H9 (cell line): ENCODE measurements around the gene ERICH4. TPM values are rescaled to one million over a fixed set of nuclear protein-coding genes. Genes with fewer than 3 reads are reported as not detected.

ENCODE experiments used
- DNase-seq: peaks from one replicate; pipeline ENCODE4 v3.0.0-alpha.2; 2017
- H2AFZ ChIP-seq: one replicate; pipeline ENCODE4 v1.6.1; 2013; ENCODE audit warnings: mild to moderate bottlenecking, low read length, control low read depth, moderate library complexity
- H2AK5ac ChIP-seq: 2 replicates; pipeline ENCODE4 v1.6.1; 2013; ENCODE audit warnings: low read length, control low read depth, mixed read lengths; ENCODE audit not compliant: insufficient read length
- H2BK120ac ChIP-seq: one replicate; pipeline ENCODE4 v1.6.1; 2013; ENCODE audit warnings: low read depth, mild to moderate bottlenecking, low read length, control low read depth, inconsistent platforms; ENCODE audit not compliant: poor library complexity, severe bottlenecking
- H2BK12ac ChIP-seq: 2 replicates; pipeline ENCODE4 v1.6.1; 2013; ENCODE audit warnings: low read length, control low read depth, mixed read lengths, low read depth; ENCODE audit not compliant: insufficient read length
- H2BK15ac ChIP-seq: 2 replicates; pipeline ENCODE4 v1.6.1; 2013; ENCODE audit warnings: low read depth, low read length, control low read depth
- H2BK20ac ChIP-seq: one replicate; pipeline ENCODE4 v1.6.1; 2013; ENCODE audit warnings: low read depth, mild to moderate bottlenecking, low read length, control low read depth, inconsistent platforms; ENCODE audit not compliant: poor library complexity, severe bottlenecking
- H2BK5ac ChIP-seq: 2 replicates; pipeline ENCODE4 v1.6.1; 2013; ENCODE audit warnings: low read length, control low read depth, mixed read lengths; ENCODE audit not compliant: insufficient read length
- H3K14ac ChIP-seq: 2 replicates; pipeline ENCODE4 v1.6.1; 2013; ENCODE audit warnings: low read length, control low read depth; ENCODE audit not compliant: insufficient read depth
- H3K18ac ChIP-seq: 2 replicates; pipeline ENCODE4 v1.6.1; 2013; ENCODE audit warnings: low read depth, mild to moderate bottlenecking, mixed read lengths, low read length, control low read depth; ENCODE audit not compliant: insufficient read length
- H3K23ac ChIP-seq: 2 replicates; pipeline ENCODE4 v1.6.1; 2013; ENCODE audit warnings: low read length, control low read depth, mixed read lengths, low read depth; ENCODE audit not compliant: insufficient read length
- H3K23me2 ChIP-seq: 2 replicates; pipeline ENCODE4 v1.6.1; 2013; ENCODE audit warnings: low read depth, mild to moderate bottlenecking, mixed read lengths, low read length, control low read depth; ENCODE audit not compliant: insufficient read length, poor library complexity, severe bottlenecking
- H3K27ac ChIP-seq: 2 replicates; pipeline ENCODE4 v1.5.1; 2013; ENCODE audit warnings: low read length, control low read depth, mixed read lengths, low read depth; ENCODE audit not compliant: insufficient read length
- H3K27me3 ChIP-seq: 2 replicates; pipeline ENCODE4 v1.6.1; 2013; ENCODE audit warnings: low read length, control low read depth, inconsistent platforms; ENCODE audit not compliant: insufficient read depth
- H3K4ac ChIP-seq: 2 replicates; pipeline ENCODE4 v1.6.1; 2013; ENCODE audit warnings: low read depth, mild to moderate bottlenecking, control low read depth, inconsistent platforms, low read length, moderate library complexity
- H3K4me1 ChIP-seq: 2 replicates; pipeline ENCODE4 v1.6.1; 2013; ENCODE audit warnings: low read length, control low read depth, inconsistent platforms; ENCODE audit not compliant: insufficient read depth
- H3K4me2 ChIP-seq: 2 replicates; pipeline ENCODE4 v1.6.1; 2013; ENCODE audit warnings: low read length, control low read depth, mixed read lengths; ENCODE audit not compliant: insufficient read length, insufficient read depth
- H3K56ac ChIP-seq: 2 replicates; pipeline ENCODE4 v1.6.1; 2013; ENCODE audit warnings: low read depth, mild to moderate bottlenecking, mixed read lengths, low read length, control low read depth; ENCODE audit not compliant: insufficient read length
- H3K79me1 ChIP-seq: 2 replicates; pipeline ENCODE4 v1.6.1; 2013; ENCODE audit warnings: low read depth, mild to moderate bottlenecking, moderate library complexity, low read length, control low read depth, inconsistent platforms; ENCODE audit not compliant: insufficient read depth, poor library complexity, severe bottlenecking
- H3K79me2 ChIP-seq: 2 replicates; pipeline ENCODE4 v1.6.1; 2013; ENCODE audit warnings: low read length, control low read depth, inconsistent platforms; ENCODE audit not compliant: insufficient read depth
- H3K9ac ChIP-seq: 2 replicates; pipeline ENCODE4 v1.6.1; 2013; ENCODE audit warnings: low read length, control low read depth, mixed read lengths; ENCODE audit not compliant: insufficient read length; ENCODE audit errors: extremely low read depth
- H3K9me3 ChIP-seq: one replicate; pipeline ENCODE4 v1.6.1; 2013; ENCODE audit warnings: low read depth, low read length, inconsistent platforms; ENCODE audit not compliant: control insufficient read depth
- H3T11ph ChIP-seq: one replicate; pipeline ENCODE4 v1.6.1; 2013; ENCODE audit warnings: mild to moderate bottlenecking, low read length, control low read depth, inconsistent platforms
- H4K20me1 ChIP-seq: one replicate; pipeline ENCODE4 v1.6.1; 2013; ENCODE audit not compliant: control insufficient read depth, insufficient read length, insufficient read depth
- H4K5ac ChIP-seq: 2 replicates; pipeline ENCODE4 v1.6.1; 2013; ENCODE audit warnings: low read depth, mild to moderate bottlenecking, mixed read lengths, low read length, control low read depth; ENCODE audit not compliant: insufficient read length
- H4K8ac ChIP-seq: replicated peaks from 2 replicates; pipeline ENCODE4 v1.6.1; 2013; ENCODE audit warnings: low read length, control low read depth, mixed read lengths, low read depth; ENCODE audit not compliant: insufficient read length
- H4K91ac ChIP-seq: 2 replicates; pipeline ENCODE4 v1.6.1; 2013; ENCODE audit warnings: low read depth, mild to moderate bottlenecking, moderate library complexity, mixed read lengths, low read length, control low read depth; ENCODE audit not compliant: insufficient read length
- H3K27ac Mint-ChIP-seq, 3 experiments: 2 replicates in 2 of 3; 3 replicates in 1 of 3; pipeline ENCODE4 v1.8.0; 2020 to 2021; ENCODE audit warnings: mixed read lengths in 3 of 3, mild to moderate bottlenecking in 1 of 3, moderate library complexity in 1 of 3
- H3K27me3 Mint-ChIP-seq: 2 replicates; pipeline ENCODE4 v1.8.0; 2021; ENCODE audit warnings: low read depth, mild to moderate bottlenecking, moderate library complexity, mixed read lengths
- H3K36me3 Mint-ChIP-seq, 3 experiments: 2 replicates in 2 of 3; 3 replicates in 1 of 3; pipeline ENCODE4 v1.8.0; 2020 to 2021; ENCODE audit warnings: low read depth in 3 of 3, mixed read lengths in 3 of 3; ENCODE audit not compliant: insufficient read depth in 1 of 3
- H3K4me1 Mint-ChIP-seq, 2 experiments: 2 replicates each; pipeline ENCODE4 v1.8.0; 2020; ENCODE audit warnings: mixed read lengths in 2 of 2
- H3K4me3 Mint-ChIP-seq, 2 experiments: 2 replicates in 1 of 2; 3 replicates in 1 of 2; pipeline ENCODE4 v1.8.0; 2020 to 2021; ENCODE audit warnings: mild to moderate bottlenecking in 2 of 2, mixed read lengths in 2 of 2, moderate library complexity in 1 of 2
- H3K9me3 Mint-ChIP-seq, 2 experiments: 2 replicates in 1 of 2; 3 replicates in 1 of 2; pipeline ENCODE4 v1.8.0; 2020; ENCODE audit warnings: mild to moderate bottlenecking in 2 of 2, mixed read lengths in 2 of 2, moderate library complexity in 1 of 2
- WGBS: extraction: QIAGEN DNeasy Blood & Tissue Kit; methylation state at CpG from one replicate; pipeline ENCODE4 v1.1.7; 2013; ENCODE audit warnings: missing lambda C conversion rate, low lambda C conversion rate, mixed read lengths; ENCODE audit not compliant: insufficient read length; ENCODE audit errors: extremely low coverage; 5-methylcytosine and 5-hydroxymethylcytosine counted together
- total RNA-seq: library from RNA; stranded (reverse); gene quantifications from 2 replicates; pipeline ENCODE4 v1.2.1, GENCODE V29; 2021
- TF ChIP-seq, protein P1 (sequence below): fragments of 200-600 bp; sonication (generic); conservative IDR thresholded peaks from 3 replicates; pipeline ENCODE4 v1.8.0; 2021; ENCODE audit warnings: antibody characterized with exemption, mild to moderate bottlenecking

The ERICH4 gene
- total RNA-seq, 1 experiment from 2014 or later, result not detected

DNA sequence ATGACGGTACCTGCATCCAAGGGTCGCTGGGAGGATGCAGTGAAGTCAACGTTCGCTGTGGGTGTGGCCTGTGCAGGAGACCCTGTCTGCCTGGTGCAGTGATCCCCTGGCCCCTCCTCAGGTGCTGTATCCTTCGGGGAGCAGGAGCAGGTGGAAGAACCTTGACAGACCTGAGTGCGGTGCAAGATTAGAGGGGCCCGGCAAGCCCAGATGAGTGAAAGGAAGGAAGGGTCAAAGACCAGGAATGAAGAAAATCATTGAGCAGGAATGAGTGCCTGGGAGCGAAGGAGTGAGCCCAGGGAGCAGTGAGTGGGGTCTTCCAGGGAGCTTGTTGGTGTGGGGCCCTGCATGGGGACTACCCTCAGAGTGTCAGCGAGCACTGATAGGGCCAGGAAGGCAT lies 28.5 kb upstream of the ERICH4 start:
- TF ChIP-seq, protein P1, sequence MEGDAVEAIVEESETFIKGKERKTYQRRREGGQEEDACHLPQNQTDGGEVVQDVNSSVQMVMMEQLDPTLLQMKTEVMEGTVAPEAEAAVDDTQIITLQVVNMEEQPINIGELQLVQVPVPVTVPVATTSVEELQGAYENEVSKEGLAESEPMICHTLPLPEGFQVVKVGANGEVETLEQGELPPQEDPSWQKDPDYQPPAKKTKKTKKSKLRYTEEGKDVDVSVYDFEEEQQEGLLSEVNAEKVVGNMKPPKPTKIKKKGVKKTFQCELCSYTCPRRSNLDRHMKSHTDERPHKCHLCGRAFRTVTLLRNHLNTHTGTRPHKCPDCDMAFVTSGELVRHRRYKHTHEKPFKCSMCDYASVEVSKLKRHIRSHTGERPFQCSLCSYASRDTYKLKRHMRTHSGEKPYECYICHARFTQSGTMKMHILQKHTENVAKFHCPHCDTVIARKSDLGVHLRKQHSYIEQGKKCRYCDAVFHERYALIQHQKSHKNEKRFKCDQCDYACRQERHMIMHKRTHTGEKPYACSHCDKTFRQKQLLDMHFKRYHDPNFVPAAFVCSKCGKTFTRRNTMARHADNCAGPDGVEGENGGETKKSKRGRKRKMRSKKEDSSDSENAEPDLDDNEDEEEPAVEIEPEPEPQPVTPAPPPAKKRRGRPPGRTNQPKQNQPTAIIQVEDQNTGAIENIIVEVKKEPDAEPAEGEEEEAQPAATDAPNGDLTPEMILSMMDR, result no peak
- H3K14ac ChIP-seq, result no peak overlapping the region
- no peak overlapping the region for H3T11ph ChIP-seq
- Mint-ChIP-seq H3K27ac (peak overlapping the region in 1 of 3 experiments; percentile 63; a peak in 2 of 7 replicates), H3K9me3 (no peaks in the 10 kb centered on the region), H3K36me3 (peaks cover 8 to 35% (median 33%) of the 10 kb centered on the region in 3 experiments), H3K4me1 (peaks cover 0 to under 1% of the 10 kb centered on the region in 2 experiments; a peak in 2 of 4 replicates), H3K4me3 (no peak overlapping the region), H3K27me3 (no peaks in the 10 kb centered on the region; the same call in 1 of the 2 replicates)
- no peak overlapping the region for H3K27ac ChIP-seq
- peaks cover 4% of the 10 kb centered on the region for H3K23me2 ChIP-seq
- no peak overlapping the region for H2BK15ac ChIP-seq
- no peak overlapping the region for H2BK5ac ChIP-seq
- H3K9me3 ChIP-seq, result no peaks in the 10 kb centered on the region
- H2AFZ ChIP-seq, result no peak overlapping the region
- no peaks in the 10 kb centered on the region for H3K79me1 ChIP-seq
- no CpG with 5 or more reads among the region's 9 CpGs for WGBS
- no peak overlapping the region for H2AK5ac ChIP-seq
- DNase-seq, result no peak
- no peak overlapping the region for H2BK20ac ChIP-seq
- no peak overlapping the region for H3K4me2 ChIP-seq
- H3K4me1 ChIP-seq, result no peaks in the 10 kb centered on the region
- no peak overlapping the region for H3K4ac ChIP-seq
- no peak overlapping the region for H3K23ac ChIP-seq
- H4K20me1 ChIP-seq, result no peaks in the 10 kb centered on the region
- H4K91ac ChIP-seq, result no peak overlapping the region
- H4K5ac ChIP-seq, result no peak overlapping the region
- H2BK12ac ChIP-seq, result no peak overlapping the region
- no peak overlapping the region for H4K8ac ChIP-seq
- no peak overlapping the region for H3K18ac ChIP-seq
- H3K56ac ChIP-seq, result no peak overlapping the region
- no peaks in the 10 kb centered on the region for H3K79me2 ChIP-seq
- no peaks in the 10 kb centered on the region for H3K27me3 ChIP-seq
- H2BK120ac ChIP-seq, result no peak overlapping the region
- H3K9ac ChIP-seq, result no peak overlapping the region
